NT2/D1 (cell line): ENCODE measurements around the gene PTPRN2.

Source experiments
- DNase-seq: peaks from one replicate; pipeline ENCODE4 v3.0.0-alpha.2; 2011; ENCODE audit warnings: low read depth, low spot score
- H3K27me3 ChIP-seq: 2 replicates; pipeline ENCODE4 v1.6.0; 2011; ENCODE audit warnings: mild to moderate bottlenecking; ENCODE audit not compliant: insufficient read length, insufficient read depth
- H3K36me3 ChIP-seq: 2 replicates; pipeline ENCODE4 v1.6.1; 2011; ENCODE audit warnings: mild to moderate bottlenecking, low read length, mixed read lengths; ENCODE audit not compliant: insufficient read depth, insufficient read length
- H3K4me1 ChIP-seq: 2 replicates; pipeline ENCODE4 v1.5.1; 2011; ENCODE audit not compliant: insufficient read depth, insufficient read length
- H3K4me3 ChIP-seq: 2 replicates; pipeline ENCODE4 v1.5.1; 2011; ENCODE audit warnings: low read depth; ENCODE audit not compliant: insufficient read length
- H3K9ac ChIP-seq: 2 replicates; pipeline ENCODE4 v1.6.0; 2011; ENCODE audit warnings: low read depth; ENCODE audit not compliant: insufficient read length
- H3K9me3 ChIP-seq: 2 replicates; pipeline ENCODE4 v1.5.1; 2011; ENCODE audit warnings: mild to moderate bottlenecking, low read length; ENCODE audit not compliant: insufficient read depth
- SUZ12 ChIP-seq: IDR thresholded peaks from 2 replicates; pipeline ENCODE4 v1.6.1; 2011; ENCODE audit not compliant: insufficient read length, insufficient read depth; ENCODE audit errors: extremely low read depth
- YY1 ChIP-seq: IDR thresholded peaks from 2 replicates; pipeline ENCODE4 v1.6.1; 2011; ENCODE audit not compliant: insufficient read length, insufficient read depth
- ZNF274 ChIP-seq: IDR thresholded peaks from 2 replicates; pipeline ENCODE4 v1.6.1; 2011; ENCODE audit warnings: mild to moderate bottlenecking, low read depth, low read length

Gene PTPRN2

DNA sequence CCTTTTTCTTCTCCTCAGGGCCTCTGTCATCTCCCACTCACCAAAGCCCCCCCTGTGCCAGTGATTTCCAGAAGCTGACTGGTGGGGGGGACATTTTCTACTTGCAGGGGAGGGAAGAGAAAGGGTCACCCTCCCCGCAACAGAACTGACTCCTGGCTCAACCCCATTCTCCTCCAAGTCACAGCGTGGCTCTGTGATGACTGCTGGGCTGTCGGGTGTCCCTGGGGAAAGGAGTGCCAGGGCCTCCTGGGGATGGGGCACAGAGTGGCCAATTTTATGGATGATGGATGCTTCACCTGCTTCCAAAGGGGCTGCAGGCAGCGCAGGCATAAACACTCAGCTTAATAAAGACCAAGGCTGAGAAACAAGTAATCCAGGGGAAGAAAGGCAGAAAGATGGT lies 523.0 kb downstream of the PTPRN2 start:
- Histone ChIP-seq H3K9ac (no peak overlapping the region), H3K4me1 (no peaks in the 10 kb centered on the region), H3K9me3 (peaks cover 23% of the 10 kb centered on the region; the same call in 1 of the 2 replicates), H3K36me3 (no peaks in the 10 kb centered on the region), H3K27me3 (no peaks in the 10 kb centered on the region), H3K4me3 (no peak overlapping the region)
- TF ChIP-seq SUZ12 (no peak), ZNF274 (no peak), YY1 (no peak)
- no peak for DNase-seq

DNA sequence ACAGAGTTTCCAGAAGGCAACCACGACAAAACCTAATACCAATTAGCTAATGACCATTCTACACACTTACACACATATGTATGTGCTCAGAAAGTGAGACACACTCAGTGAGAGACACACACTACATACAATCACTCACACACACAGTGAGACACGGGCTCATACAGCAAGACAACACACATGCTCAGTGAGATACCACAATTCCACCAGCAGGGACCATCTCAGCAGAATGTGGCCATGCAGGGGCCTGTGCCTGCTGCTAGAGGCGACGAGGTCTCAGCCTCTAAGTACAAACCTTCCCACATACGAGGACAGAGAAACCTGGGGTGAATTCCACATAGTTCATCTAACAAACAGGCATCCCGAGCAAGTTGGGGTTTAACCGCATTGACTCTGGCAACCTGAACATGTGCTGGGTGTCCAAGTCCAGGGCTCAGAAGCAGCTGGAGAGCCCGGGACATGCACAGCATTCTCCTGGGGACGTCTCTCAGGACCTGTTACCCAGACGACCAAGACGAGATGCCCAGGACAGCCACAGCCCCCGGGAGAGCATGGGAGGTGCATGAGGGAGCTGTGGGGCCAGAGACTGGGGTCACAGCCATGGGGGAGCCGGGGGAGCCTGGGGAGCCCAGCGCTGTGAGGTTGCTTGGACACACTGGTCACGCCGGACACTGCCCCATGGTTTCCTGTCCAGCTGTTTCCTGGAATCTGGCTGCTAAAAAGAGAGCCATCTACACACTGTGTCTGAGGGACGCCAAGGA lies 523.6 kb downstream of the PTPRN2 start:
- Histone ChIP-seq H3K27me3 (no peaks in the 10 kb centered on the region), H3K9me3 (peaks cover 23% of the 10 kb centered on the region; the same call in 1 of the 2 replicates), H3K4me3 (no peak overlapping the region), H3K36me3 (no peaks in the 10 kb centered on the region), H3K9ac (no peak overlapping the region), H3K4me1 (no peaks in the 10 kb centered on the region)
- TF ChIP-seq SUZ12 (no peak), ZNF274 (no peak), YY1 (no peak)
- no peak for DNase-seq

DNA sequence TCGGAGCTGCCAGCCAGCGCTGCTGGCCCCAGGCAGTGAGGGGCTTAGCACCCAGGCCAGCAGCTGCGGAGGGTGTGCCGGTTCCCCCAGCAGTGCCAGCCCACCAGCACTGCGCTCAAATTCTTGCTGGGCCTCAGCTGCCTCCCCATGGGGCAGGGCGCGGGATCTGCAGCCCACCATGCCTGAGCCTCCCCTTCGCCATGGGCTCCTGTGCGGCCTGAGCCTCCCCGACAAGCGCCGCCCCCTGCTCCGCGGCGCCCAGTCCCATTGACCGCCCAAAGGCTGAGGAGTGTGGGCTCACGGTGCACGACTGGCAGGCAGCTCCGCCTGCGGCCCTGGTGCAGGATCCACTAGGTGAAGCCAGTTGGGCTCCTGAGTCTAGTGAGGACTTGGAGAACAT lies 525.0 kb downstream of the PTPRN2 start:
- H3K9me3 ChIP-seq, result peaks cover 23% of the 10 kb centered on the region; the same call in 1 of the 2 replicates
- no peak for TF ChIP-seq ZNF274
- TF ChIP-seq SUZ12, result no peak
- TF ChIP-seq YY1, result no peak
- H3K27me3 ChIP-seq, result no peaks in the 10 kb centered on the region

DNA sequence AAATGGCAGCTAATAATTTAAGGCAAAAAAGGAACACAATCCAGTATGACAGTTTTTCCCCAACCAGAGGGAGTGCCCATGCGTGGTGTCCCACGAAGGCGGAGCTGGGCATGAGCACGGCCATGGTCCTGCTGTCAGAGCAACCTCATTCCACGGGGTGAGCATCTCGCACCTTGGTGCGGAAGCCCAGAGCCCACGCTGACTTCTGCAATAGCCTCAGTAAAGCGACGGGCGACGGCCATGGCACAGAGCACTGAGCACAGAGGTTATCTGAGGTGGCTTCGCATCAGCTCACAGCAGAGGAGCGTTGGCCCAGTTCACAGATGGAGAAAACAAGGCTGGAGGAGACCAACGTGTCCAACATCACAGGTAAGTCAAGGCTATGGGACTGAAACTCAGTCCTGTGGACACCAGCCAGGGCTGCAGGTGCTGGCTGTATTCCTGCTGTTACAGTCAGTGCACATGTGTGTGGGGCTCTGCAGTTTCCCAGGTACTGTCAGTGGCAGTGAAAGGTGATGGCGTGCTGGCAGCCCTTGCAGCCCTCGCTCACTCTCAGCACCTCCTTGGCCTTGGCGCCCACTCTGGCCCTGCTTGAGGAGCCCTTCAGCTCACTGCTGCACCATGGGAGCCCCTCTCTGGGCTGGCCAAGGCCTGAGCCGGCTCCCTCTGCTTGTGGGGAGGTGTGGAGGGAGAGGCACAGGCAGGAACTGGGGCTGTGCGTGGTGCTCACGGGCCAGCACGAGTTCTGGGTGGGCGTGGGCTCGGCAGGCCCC lies 525.6 kb downstream of the PTPRN2 start:
- peaks cover 23% of the 10 kb centered on the region; the same call in 1 of the 2 replicates for H3K9me3 ChIP-seq
- H3K36me3 ChIP-seq, result no peaks in the 10 kb centered on the region
- H3K9ac ChIP-seq, result no peak overlapping the region
- no peaks in the 10 kb centered on the region for H3K4me1 ChIP-seq
- DNase-seq, result no peak
- no peak for TF ChIP-seq ZNF274
- TF ChIP-seq YY1, result no peak
- no peak for TF ChIP-seq SUZ12
- no peaks in the 10 kb centered on the region for H3K27me3 ChIP-seq
- no peak overlapping the region for H3K4me3 ChIP-seq

More for the DNA sequence above, 525.0 kb downstream of the PTPRN2 start:
- no peak for DNase-seq
- Histone ChIP-seq H3K36me3 (no peaks in the 10 kb centered on the region), H3K9ac (no peak overlapping the region), H3K4me3 (no peak overlapping the region), H3K4me1 (no peaks in the 10 kb centered on the region)

DNA sequence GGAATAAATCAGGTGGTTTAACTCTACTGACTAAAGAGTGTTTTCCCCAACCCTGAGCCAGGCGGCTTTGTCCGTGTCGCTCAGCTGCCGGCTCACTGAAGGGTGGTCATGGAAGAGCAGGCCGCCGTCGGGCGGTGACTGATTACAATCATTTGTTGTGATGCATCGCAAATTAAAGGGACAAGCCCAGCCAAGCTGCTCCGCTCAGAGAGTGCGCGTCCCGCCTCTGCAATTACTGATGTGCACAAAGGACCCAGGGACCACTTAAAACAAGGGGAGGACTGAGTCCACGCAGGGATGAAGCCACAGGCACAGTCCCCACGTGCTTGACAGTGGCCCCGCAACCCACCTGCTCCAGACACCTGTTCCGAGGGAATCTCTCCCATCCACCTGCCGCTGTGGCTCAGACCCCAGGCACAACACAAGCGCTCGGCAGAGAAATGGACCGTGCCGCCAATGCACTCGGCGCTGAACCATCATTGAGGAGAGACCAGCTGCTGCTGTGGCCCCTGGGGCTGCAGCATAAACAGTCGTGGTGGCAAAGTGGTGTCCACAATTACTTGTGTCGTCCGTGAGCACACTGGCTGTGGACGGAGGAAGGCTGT lies 526.5 kb downstream of the PTPRN2 start:
- no peaks in the 10 kb centered on the region for H3K27me3 ChIP-seq
- H3K9ac ChIP-seq, result no peak overlapping the region
- H3K36me3 ChIP-seq, result no peaks in the 10 kb centered on the region
- no peak overlapping the region for H3K4me3 ChIP-seq
- TF ChIP-seq SUZ12 (no peak), YY1 (no peak), ZNF274 (no peak)
- peaks cover 23% of the 10 kb centered on the region; the same call in 1 of the 2 replicates for H3K9me3 ChIP-seq
- no peaks in the 10 kb centered on the region for H3K4me1 ChIP-seq
- no peak for DNase-seq

DNA sequence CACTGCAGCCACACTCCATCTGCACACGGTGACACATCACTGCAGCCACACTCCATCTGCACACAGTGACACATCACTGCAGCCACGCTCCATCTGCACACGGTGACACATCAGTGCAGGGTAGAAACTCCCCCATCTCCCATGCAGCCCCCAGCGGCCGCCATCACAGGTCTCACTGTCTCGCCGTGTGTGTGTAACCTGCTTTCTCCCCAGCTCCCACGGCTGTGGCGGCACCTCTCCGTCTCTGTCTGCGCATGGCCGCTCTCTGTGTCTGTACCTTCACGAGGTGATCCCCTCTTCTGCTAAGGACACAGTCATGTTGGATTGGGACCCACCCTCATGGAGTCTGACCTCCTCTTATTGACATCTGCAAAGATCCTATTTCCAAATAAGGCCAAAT lies 527.4 kb downstream of the PTPRN2 start:
- Histone ChIP-seq H3K9me3 (peaks cover 23% of the 10 kb centered on the region; the same call in 1 of the 2 replicates), H3K27me3 (no peaks in the 10 kb centered on the region)
- TF ChIP-seq YY1, result no peak

DNA sequence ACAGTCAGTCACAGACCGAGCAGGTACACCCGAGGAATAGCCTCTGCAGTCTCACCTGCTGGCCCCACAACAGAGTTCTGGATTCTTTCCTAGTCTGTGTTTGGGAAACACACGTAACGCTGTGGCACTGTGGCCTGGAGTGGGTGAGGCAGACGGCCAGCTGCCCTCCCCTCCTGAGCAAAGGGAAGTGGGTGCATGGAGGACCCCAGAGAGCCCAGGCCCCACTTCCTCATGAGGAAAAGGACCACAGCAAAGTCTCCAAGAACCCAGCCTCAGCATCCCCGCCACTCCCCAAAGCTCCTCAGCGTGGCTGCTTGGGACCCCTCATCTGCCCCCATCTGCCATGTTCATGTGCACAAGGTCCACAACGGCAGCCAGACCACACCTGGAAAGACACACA lies 530.2 kb downstream of the PTPRN2 start:
- TF ChIP-seq SUZ12 (no peak), YY1 (no peak), ZNF274 (no peak)
- no peak overlapping the region for H3K4me3 ChIP-seq
- DNase-seq, result no peak
- no peaks in the 10 kb centered on the region for H3K27me3 ChIP-seq
- H3K9me3 ChIP-seq, result peaks cover 16% of the 10 kb centered on the region; the same call in 1 of the 2 replicates
- H3K36me3 ChIP-seq, result no peaks in the 10 kb centered on the region
- H3K4me1 ChIP-seq, result peaks cover 2% of the 10 kb centered on the region
- no peak overlapping the region for H3K9ac ChIP-seq

More for the DNA sequence above, 527.4 kb downstream of the PTPRN2 start:
- H3K36me3 ChIP-seq, result no peaks in the 10 kb centered on the region
- no peak for DNase-seq
- H3K4me3 ChIP-seq, result no peak overlapping the region
- H3K9ac ChIP-seq, result no peak overlapping the region
- no peaks in the 10 kb centered on the region for H3K4me1 ChIP-seq
